Tibial nerve (tissue), 4 donors: ENCODE measurements around the gene AOPEP. TPM values are rescaled to one million over a fixed set of nuclear protein-coding genes. Genes with fewer than 3 reads are reported as not detected.

ENCODE experiments used
- DNase-seq, 2 donors: peaks; one replicate each; pipeline ENCODE4 v3.0.0-alpha.2; 2019; ENCODE audit warnings: low spot score in 2 of 2
- H3K27ac ChIP-seq, 4 donors: fragments of 200-600 bp; sonication (generic) in 3 of 4; one replicate each; pipeline ENCODE4 v1.5.1; 2017 to 2019; ENCODE audit warnings: mild to moderate bottlenecking in 1 of 4
- H3K27me3 ChIP-seq, 2 donors: fragments of 200-600 bp; sonication (generic) in 1 of 2; one replicate each; pipeline versions ENCODE4 v1.5.1 to v1.6.0; 2017 to 2019
- H3K36me3 ChIP-seq, 3 donors: fragments of 200-600 bp; sonication (generic); one replicate each; pipeline ENCODE4 v1.5.1; 2018 to 2019
- H3K4me1 ChIP-seq, 4 donors: fragments of 200-600 bp; sonication (generic) in 3 of 4; one replicate each; pipeline ENCODE4 v1.5.1; 2017 to 2019
- H3K4me3 ChIP-seq, 4 donors: fragments of 200-600 bp; sonication (generic) in 3 of 4; one replicate each; pipeline ENCODE4 v1.5.1; 2017 to 2019; ENCODE audit warnings: mild to moderate bottlenecking in 1 of 4, moderate library complexity in 1 of 4
- H3K9me3 ChIP-seq, 4 donors: fragments of 200-600 bp; sonication (generic) in 3 of 4; one replicate each; pipeline ENCODE4 v1.5.1; 2017 to 2019
- CTCF ChIP-seq, 5 experiments: fragments of 200-600 bp in 3 of 5; fragments of 450-650 bp in 2 of 5; sonication (generic) in 3 of 5; IDR thresholded peaks; one replicate each; pipeline ENCODE4 v1.5.1; 2016 to 2019; ENCODE audit warnings: antibody characterized with exemption in 5 of 5, mild to moderate bottlenecking in 3 of 5, moderate library complexity in 2 of 5
- EP300 ChIP-seq, 2 donors: sonication (generic); formaldehyde crosslinking; IDR thresholded peaks; one replicate each; pipeline ENCODE4 v1.6.1; 2017; ENCODE audit warnings: antibody characterized with exemption in 2 of 2, mild to moderate bottlenecking in 1 of 2
- POLR2A ChIP-seq, 2 donors: fragments of 450-650 bp; IDR thresholded peaks; one replicate each; pipeline ENCODE4 v1.6.1; 2017; ENCODE audit warnings: antibody characterized with exemption in 2 of 2, mild to moderate bottlenecking in 2 of 2, moderate library complexity in 2 of 2
- WGBS, 2 donors: methylation state at CpG; one replicate each; pipeline ENCODE4 v1.1.5; 2018; 5-methylcytosine and 5-hydroxymethylcytosine counted together
- total RNA-seq, 4 donors: library from RNA; depleted of rRNA; stranded (reverse); fragments of >200 nt; gene quantifications; one replicate each; pipeline ENCODE4 v1.1.0, GENCODE V29; 2016

AOPEP gene
- total RNA-seq, 4 donors from 2014 or later: 236 to 323 (median 265) TPM

- Histone ChIP-seq H3K36me3 (no peaks in the 10 kb centered on the region), H3K9me3 (no peaks in the 10 kb centered on the region), H3K4me1 (peaks cover 0 to 60% (median 21%) of the 10 kb centered on the region in 4 donors), H3K4me3 (peak overlapping the region; percentile 38 to 79 (median 63)), H3K27ac (peak overlapping the region; percentile 93 to 99 (median 98)), H3K27me3 (no peaks in the 10 kb centered on the region)
- no peak for TF ChIP-seq CTCF (IDR thresholded peaks at IDR 0.05)
- TF ChIP-seq EP300 (IDR thresholded peaks at IDR 0.05): no peak
- peak in 1 of 2 donors; percentile 14 for TF ChIP-seq POLR2A (IDR thresholded peaks at IDR 0.05)
- DNase-seq: no peak
- 10 to 16% methylated on average over 15 of the region's 15 CpGs for WGBS, 2 donors
Observed at GRCh38 chr9:95008151-95008771, 281.8 kb downstream of the AOPEP start.

- peaks cover 0 to 66% (median 20%) of the 10 kb centered on the region in 4 donors for H3K4me1 ChIP-seq
Observed at GRCh38 chr9:95009459-95009858, 283.0 kb downstream of the AOPEP start.

GRCh38 chr9:95010431-95010838 is 283.9 kb downstream of the AOPEP start:
- Histone ChIP-seq H3K36me3 (peaks cover 0 to 9% (median 0%) of the 10 kb centered on the region in 3 donors), H3K27me3 (no peaks in the 10 kb centered on the region), H3K9me3 (no peaks in the 10 kb centered on the region), H3K4me3 (peak overlapping the region in 1 of 4 donors; percentile 5), H3K4me1 (peaks cover 0 to 76% (median 20%) of the 10 kb centered on the region in 4 donors), H3K27ac (peak overlapping the region; percentile 53 to 99 (median 76))
- no peak for DNase-seq
- WGBS, 2 donors: 50 to 56% methylated on average over 5 of the region's 5 CpGs
- TF ChIP-seq CTCF (IDR thresholded peaks at IDR 0.05) (no peak), EP300 (IDR thresholded peaks at IDR 0.05) (peak; percentile 48 to 81), POLR2A (IDR thresholded peaks at IDR 0.05) (peak; percentile 40 to 54)

More at GRCh38 chr9:95009459-95009858, 283.0 kb downstream of the AOPEP start:
- H3K9me3 ChIP-seq: no peaks in the 10 kb centered on the region
- H3K4me3 ChIP-seq: peak overlapping the region in 2 of 4 donors; percentile 4 to 16
- WGBS, 2 donors: 47 to 49% methylated on average over 5 of the region's 5 CpGs
- peak overlapping the region; percentile 93 to 99 (median 98) for H3K27ac ChIP-seq
- no peak for DNase-seq
- peaks cover 0 to under 1% (median 0%) of the 10 kb centered on the region in 3 donors for H3K36me3 ChIP-seq
- TF ChIP-seq CTCF (IDR thresholded peaks at IDR 0.05) (no peak), EP300 (IDR thresholded peaks at IDR 0.05) (peak in 1 of 2 donors; percentile 55)
- H3K27me3 ChIP-seq: no peaks in the 10 kb centered on the region

- 28 to 35% methylated on average over 7 of the region's 7 CpGs for WGBS, 2 donors
- H3K27me3 ChIP-seq: no peaks in the 10 kb centered on the region
- H3K36me3 ChIP-seq: peaks cover 0 to 26% (median 0%) of the 10 kb centered on the region in 3 donors
- TF ChIP-seq CTCF (IDR thresholded peaks at IDR 0.05): no peak
- no peak for TF ChIP-seq EP300 (IDR thresholded peaks at IDR 0.05)
- TF ChIP-seq POLR2A (IDR thresholded peaks at IDR 0.05): no peak
- no peak overlapping the region for H3K4me3 ChIP-seq
- H3K4me1 ChIP-seq: peaks cover 0 to 93% (median 22%) of the 10 kb centered on the region in 4 donors
- H3K27ac ChIP-seq: peak overlapping the region in 3 of 4 donors; percentile 19 to 99 (median 98)
- H3K9me3 ChIP-seq: no peaks in the 10 kb centered on the region
- no peak for DNase-seq
Observed at GRCh38 chr9:95012035-95012708, 285.7 kb downstream of the AOPEP start.

GRCh38 chr9:95012902-95013301 is 286.4 kb downstream of the AOPEP start:
- H3K9me3 ChIP-seq: no peaks in the 10 kb centered on the region
- peak overlapping the region in 2 of 4 donors; percentile 98 to 99 for H3K27ac ChIP-seq
- no peak overlapping the region for H3K4me3 ChIP-seq
- H3K4me1 ChIP-seq: peaks cover 0 to 100% (median 22%) of the 10 kb centered on the region in 4 donors
- DNase-seq: no peak
- no peaks in the 10 kb centered on the region for H3K27me3 ChIP-seq
- TF ChIP-seq EP300 (IDR thresholded peaks at IDR 0.05) (no peak), POLR2A (IDR thresholded peaks at IDR 0.05) (no peak), CTCF (IDR thresholded peaks at IDR 0.05) (no peak)
- 80 to 82% methylated on average over 3 of the region's 3 CpGs for WGBS, 2 donors
- peaks cover 0 to 32% (median 0%) of the 10 kb centered on the region in 3 donors for H3K36me3 ChIP-seq
